ENCODE results near the gene GPR183. TPM values are rescaled to one million over a fixed set of nuclear protein-coding genes. Genes with fewer than 3 reads are reported as not detected.

The GPR183 gene
- total RNA-seq, 1 donor from 2014 or later = 2.7 TPM

DNA sequence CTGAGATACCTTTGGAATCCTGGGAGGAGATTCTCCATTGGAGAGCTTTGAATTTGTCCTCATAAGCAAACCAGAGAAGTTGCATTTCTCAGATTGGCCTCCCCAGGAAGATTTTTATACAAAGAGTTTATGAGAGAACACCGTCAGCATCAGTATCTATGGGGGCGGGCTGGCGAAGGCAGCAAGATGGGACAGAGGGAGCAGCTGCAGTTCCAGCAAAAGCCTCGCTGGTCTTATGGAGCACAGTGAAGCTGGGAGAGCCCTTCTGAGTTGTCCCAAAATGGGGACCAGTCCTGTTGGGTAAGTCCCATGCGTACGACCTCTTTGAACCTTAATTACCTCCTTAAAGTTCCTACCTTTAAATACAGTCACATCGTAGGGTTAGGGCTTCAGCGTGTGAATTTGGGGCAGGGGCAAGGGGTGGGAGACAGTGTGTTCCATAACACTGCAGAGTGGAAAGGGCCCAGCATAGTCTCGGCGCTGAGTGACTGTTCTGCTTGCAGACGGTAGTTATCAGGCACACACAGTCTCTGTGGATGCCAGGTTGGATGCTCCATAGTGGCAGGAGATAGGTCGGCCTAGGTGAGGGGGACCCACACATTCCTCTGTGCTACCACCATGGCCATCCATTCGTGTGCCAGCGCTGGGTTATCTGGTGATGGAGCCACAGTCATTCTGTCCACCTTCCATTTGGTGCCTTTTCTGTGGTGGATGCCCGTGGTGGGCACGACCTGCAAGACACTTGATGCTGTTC lies 34.9 kb upstream of the GPR183 start:
- no peak for ATAC-seq
- intact Hi-C loops (cut with DNase I) = no loop called here
- DNase-seq (ENCODE audit: missing footprints) = no peak

DNA sequence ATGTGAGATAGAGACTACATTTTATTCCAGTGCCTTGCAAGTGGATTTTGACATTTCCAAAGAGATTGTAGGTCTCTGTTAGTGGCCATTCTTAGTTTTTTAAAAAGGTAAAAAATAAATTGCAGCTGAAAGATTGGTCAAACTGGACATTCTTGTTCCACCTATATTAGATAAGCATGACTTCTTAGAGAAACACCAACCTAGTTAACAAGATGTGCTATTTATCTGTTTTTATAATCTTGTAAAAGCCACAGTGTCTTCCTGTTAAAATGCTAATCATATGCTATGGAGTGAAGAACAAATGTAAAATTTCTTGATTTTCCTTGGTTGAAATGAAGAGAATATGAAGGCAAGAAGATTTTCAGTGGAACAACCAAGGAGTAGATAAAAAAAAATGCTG lies 33.4 kb upstream of the GPR183 start:
- DNase-seq (ENCODE audit: missing footprints) (no peak), ATAC-seq (no peak)
- intact Hi-C loops (cut with DNase I) = no loop called here

- ATAC-seq = no peak
- intact Hi-C loops (cut with DNase I) = no loop called here
- DNase-seq (ENCODE audit: missing footprints) = no peak
Observed at GRCh38 chr13:99339736-99340397, 32.7 kb upstream of the GPR183 start.

DNA sequence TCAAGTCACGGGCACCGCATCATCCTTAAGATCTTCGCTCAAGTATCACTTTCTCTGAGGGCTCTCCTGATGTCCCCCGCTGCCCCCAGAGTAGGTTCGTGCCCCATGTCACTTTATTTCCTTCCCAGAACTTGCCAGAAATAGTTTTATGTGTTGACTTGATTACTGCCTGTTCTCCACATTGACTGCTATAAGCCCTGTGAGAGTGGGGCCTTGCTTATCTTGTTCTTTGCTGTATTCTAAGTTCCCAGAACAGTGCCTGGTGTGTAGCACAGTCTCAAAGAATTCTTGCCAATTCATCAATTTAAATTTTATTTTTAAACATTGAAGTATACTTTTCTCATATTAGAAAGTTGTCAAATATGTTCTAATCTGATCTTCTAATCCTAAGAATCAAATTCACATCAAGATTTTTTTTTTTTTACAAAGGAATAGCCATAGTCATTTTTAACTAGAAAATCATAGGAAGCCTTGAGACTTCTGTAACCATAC lies 32.1 kb upstream of the GPR183 start:
- DNase-seq (ENCODE audit: missing footprints) = no peak
- intact Hi-C loops (cut with DNase I) = no loop called here
- no peak for ATAC-seq

GRCh38 chr13:99335603-99336002 lies 28.4 kb upstream of the GPR183 start:
- DNase-seq (ENCODE audit: missing footprints) = no peak
- intact Hi-C loops (cut with DNase I) = no loop called here
- ATAC-seq = peak; percentile 39

DNA sequence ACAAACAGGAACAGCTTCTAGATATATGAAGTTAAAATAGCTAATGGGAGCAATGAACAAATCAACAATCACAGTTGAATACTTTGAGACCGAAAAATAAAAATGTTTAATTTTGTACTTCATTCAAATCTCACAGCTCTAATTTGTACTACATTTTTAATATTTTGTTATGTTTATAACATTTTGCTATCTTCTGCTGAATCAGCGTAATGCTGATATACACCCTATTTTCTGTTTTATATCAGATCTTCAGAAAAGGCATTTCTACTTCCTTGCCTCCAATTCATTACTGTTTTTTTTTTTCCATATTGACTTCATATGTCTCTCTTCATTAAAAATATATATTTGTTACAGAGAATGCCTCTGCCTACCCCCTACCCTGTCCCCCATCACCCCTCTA lies 27.9 kb upstream of the GPR183 start:
- intact Hi-C loops (cut with DNase I) = no loop called here
- no peak for DNase-seq (ENCODE audit: missing footprints)
- ATAC-seq = no peak

DNA sequence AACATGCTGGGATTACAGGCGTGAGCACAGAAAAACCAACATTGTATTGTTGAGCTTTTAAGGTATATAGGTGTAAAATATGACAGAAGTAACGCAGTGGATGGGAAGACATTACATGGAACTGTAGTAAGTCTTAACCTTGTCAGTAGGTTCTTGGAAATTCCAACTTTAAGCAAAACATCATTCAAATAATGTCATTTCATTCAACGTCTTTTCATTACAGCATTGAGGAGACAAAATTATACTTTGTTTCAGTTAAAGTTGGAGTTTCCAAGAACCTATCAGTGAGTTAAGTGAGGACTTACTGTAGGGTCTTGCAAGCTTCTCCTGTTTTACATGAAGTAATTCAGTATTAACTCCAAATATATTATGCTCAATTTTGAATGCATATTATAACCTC lies 27.0 kb upstream of the GPR183 start:
- ATAC-seq (no peak), DNase-seq (ENCODE audit: missing footprints) (no peak)
- intact Hi-C loops (cut with DNase I) = no loop called here

DNA sequence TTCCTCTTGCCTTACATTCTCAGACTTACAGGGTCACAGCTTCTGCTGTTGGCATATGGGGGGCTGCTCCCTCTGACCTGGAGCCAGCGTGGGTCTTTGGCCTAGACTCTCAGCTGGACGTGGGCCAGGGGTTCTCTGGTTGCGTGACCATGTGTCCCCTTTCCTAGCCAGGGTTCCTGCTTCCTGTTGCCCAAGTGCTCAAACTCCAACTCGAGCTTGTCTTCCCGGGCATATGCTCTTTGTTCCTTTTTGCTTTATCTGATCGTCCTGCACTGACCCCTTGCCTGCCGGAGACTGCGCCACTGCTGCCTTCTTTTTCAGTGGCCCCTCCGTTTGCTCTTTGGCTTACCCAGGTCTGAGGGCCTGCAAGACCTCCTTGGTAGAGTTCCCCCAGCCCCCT lies 25.3 kb upstream of the GPR183 start:
- peak; percentile 50 for DNase-seq (ENCODE audit: missing footprints)
- intact Hi-C loops (cut with DNase I) = no loop called here
- ATAC-seq = peak; percentile 28

DNA sequence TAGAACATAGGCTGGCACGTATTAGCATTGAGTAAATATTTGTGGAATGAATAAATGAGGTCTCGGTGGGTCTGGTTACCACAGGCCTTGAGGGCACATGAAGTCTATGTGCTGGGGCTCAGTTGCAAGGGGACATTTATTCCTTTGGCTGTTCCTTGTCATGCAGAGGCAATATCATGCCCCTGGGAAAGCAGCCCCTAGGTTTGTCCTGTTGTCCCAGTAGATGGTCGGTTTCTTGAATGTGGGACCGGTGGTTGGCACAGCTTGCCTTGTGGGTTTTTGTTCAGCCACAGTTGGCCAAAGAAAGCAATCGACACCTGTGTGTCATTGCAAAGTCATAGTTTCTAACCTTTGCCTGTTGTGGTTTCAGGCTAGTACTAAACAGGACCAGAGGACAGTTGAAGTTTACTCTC lies 24.7 kb upstream of the GPR183 start:
- ATAC-seq = no peak
- intact Hi-C loops (cut with DNase I) = no loop called here

GRCh38 chr13:99330942-99331341 lies 23.7 kb upstream of the GPR183 start:
- no peak for ATAC-seq
- intact Hi-C loops (cut with DNase I) = no loop called here

More for the DNA sequence above, 24.7 kb upstream of the GPR183 start:
- DNase-seq (ENCODE audit: missing footprints) = no peak

DNA sequence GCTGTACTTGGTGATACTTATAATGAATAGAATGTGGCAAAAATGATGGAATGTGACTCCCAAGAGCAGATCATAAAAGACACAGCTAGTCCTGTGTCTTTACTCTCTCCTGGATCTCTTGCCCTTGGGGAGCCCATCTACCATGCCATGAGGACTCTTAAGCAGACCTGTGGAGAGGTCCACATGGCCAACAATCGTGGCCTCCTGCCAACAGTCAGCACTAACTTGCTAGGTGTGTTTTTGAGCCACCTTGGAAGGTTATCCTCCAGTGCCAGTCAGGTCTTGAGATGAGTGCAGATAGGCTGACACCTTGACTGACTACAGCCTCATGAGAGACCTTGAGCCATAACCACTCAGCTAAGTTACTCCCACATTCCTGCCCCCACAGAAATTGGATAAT lies 22.3 kb upstream of the GPR183 start:
- no peak for DNase-seq (ENCODE audit: missing footprints)
- intact Hi-C loops (cut with DNase I) = no loop called here
- ATAC-seq = no peak

More at GRCh38 chr13:99330942-99331341, 23.7 kb upstream of the GPR183 start:
- DNase-seq (ENCODE audit: missing footprints) = no peak

GRCh38 chr13:99327761-99328160 lies 20.6 kb upstream of the GPR183 start:
- intact Hi-C loops (cut with DNase I) = no loop called here
- DNase-seq (ENCODE audit: missing footprints) = no peak
- ATAC-seq = no peak

DNA sequence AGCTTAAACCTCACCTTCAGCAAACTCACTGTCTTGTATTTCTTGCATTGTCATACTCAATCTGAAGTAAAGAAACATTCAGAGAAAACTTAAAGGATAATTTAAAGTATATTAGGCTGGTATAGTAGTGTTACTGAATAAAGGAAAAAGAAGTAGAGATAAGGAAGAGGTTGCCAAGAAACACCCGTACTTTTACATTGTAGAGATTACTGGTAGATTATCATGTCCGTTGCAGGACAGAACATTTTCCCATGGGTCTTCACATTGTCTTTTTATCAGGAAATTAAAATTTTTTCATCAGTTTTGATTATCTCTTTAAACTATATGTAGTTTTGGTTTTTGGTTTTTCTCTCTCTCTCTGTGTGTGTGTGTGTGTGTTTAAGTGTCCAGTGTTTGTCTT lies 19.9 kb upstream of the GPR183 start:
- intact Hi-C loops (cut with DNase I) = no loop called here
- ATAC-seq = no peak

DNA sequence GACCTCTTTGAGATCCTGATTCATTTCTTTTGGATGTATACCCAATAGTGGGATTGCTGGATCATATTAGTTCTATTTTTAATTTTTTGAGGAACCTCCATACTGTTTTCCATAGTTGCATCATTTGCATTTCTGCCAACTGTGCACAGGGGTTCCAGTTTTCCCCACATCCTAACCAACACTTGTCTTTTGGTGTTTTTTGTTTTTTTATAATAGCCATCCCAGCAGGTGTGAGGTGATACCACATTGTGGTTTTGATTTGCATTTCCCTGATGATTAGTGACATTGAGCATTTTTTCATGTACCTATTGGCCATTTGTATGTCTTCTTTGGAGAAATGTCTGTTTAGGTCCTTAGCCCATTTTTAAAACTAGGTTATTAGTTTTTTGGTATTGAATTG lies 18.8 kb upstream of the GPR183 start:
- ATAC-seq = no peak
- no peak for DNase-seq (ENCODE audit: missing footprints)
- intact Hi-C loops (cut with DNase I) = no loop called here

More for the DNA sequence above, 19.9 kb upstream of the GPR183 start:
- DNase-seq (ENCODE audit: missing footprints) = no peak

- DNase-seq (ENCODE audit: missing footprints) (no peak), ATAC-seq (no peak)
- intact Hi-C loops (cut with DNase I) = no loop called here
Observed at GRCh38 chr13:99323488-99323887, 16.3 kb upstream of the GPR183 start.

DNA sequence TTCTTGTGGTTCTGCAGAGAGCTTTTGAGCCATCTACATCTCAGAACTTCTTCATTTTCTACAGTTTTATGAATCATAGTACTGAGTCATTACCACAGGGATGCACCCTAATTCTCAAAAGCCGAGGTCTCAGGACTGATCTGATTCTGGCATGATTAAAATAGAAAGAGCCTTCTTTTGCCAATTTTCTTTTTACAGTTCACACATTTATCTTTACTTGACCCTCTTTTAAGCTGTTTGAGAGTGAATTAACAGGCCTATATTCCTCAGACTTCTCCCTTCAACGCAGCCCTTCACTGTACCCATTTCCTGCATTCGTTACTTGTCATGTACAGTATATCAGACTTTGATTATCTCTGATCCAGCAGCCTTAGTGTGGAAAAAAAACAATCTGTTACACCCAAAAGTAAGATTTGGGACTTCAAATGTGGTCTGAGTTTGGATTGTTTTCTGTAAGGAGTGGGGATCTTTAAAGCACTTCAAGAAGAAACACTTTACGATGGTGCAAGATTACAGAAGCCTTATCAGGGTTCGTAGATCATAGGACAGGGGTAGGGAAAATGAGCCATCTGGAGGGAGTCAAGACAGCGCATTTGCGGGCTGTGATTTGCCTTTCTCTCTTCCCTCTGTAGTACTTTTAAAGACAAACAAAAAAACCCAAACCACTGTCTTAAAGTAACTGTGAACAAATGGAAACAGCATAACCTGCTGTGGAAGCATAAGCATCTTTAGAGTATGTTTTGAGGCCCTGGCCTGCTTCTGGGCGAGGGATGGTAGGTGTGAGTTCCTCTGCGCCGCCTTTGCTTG lies 15.3 kb upstream of the GPR183 start:
- intact Hi-C loops (cut with DNase I) = no loop called here
- DNase-seq (ENCODE audit: missing footprints) (no peak), ATAC-seq (peak; percentile 77)

DNA sequence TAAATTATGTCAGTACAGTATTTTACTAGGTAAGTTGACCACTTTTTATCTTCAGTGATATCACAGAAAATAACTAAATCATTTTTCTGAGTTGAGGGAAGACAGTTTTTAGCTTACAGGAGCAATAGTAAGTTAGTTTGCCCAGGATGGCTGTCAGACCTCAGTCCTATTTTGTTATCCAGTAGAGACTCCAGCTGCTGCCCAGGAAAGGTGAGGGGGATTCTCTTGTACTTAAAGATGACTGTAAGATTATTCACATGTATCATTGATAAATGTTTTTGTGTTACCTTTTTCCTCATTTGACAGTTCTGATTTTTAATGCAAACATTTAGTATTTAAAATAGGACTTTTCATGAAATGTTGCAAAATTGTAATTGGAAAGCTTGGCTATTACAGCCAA lies 14.5 kb upstream of the GPR183 start:
- ATAC-seq = no peak
- no peak for DNase-seq (ENCODE audit: missing footprints)
- intact Hi-C loops (cut with DNase I) = no loop called here

- DNase-seq (ENCODE audit: missing footprints) (peak; percentile 50), ATAC-seq (no peak)
- intact Hi-C loops (cut with DNase I) = no loop called here
Observed at GRCh38 chr13:99320693-99321481, 13.7 kb upstream of the GPR183 start.

Measured in Right ventricle myocardium inferior (tissue), 1 donor.